PC-3 (cell line): ENCODE data around the gene FRAT2. TPM values are rescaled to one million over a fixed set of nuclear protein-coding genes. Genes with fewer than 3 reads are reported as not detected.

Source experiments
- ATAC-seq: fragments of 200-7000 bp; cut with Tn5 transposase; 2 replicates; pipeline ENCODE4 v1.9.1; 2020; ENCODE audit warnings: mild to moderate bottlenecking, moderate library complexity
- BruUV-seq: library from RNA; stranded (reverse); fragments of 400-500 nt; replicated peaks from 2 replicates; lab custom pipeline; 2021; lab: Mats Ljungman, UMichigan
- CTCF ChIA-PET: fragments of 300-600 bp; sonication (Branson Sonifier 250); formaldehyde crosslinking; loops from one replicate; lab custom pipeline; 2022; ENCODE audit warnings: antibody characterized with exemption; lab: Charles Lee
- POLR2A ChIA-PET: fragments of 300-600 bp; sonication (Branson Sonifier 250); formaldehyde crosslinking; loops from one replicate; lab custom pipeline; 2022; ENCODE audit warnings: antibody characterized with exemption; ENCODE audit not compliant: unreplicated experiment; lab: Charles Lee
- DNase-seq: peaks from one replicate; pipeline ENCODE4 v3.0.0-alpha.2; 2015
- H2AFZ ChIP-seq: fragments of 300-600 bp; sonication (generic); 2 replicates; pipeline ENCODE4 v1.6.0; 2016; ENCODE audit warnings: antibody characterized with exemption, low read length
- H3F3A ChIP-seq: fragments of 300-600 bp; sonication (generic); one replicate; pipeline ENCODE4 v1.6.0; 2017; ENCODE audit warnings: antibody characterized with exemption, low read length, control low read depth, mild to moderate bottlenecking; ENCODE audit not compliant: unreplicated experiment
- H3K27ac ChIP-seq: fragments of 300-600 bp; sonication (generic); 2 replicates; pipeline ENCODE4 v1.5.1; 2016; ENCODE audit warnings: mild to moderate bottlenecking, low read length
- H3K27me3 ChIP-seq: fragments of 300-600 bp; sonication (generic); 2 replicates; pipeline ENCODE4 v1.6.1; 2016; ENCODE audit warnings: low read length, mixed read lengths
- H3K36me3 ChIP-seq: fragments of 300-600 bp; sonication (generic); 2 replicates; pipeline ENCODE4 v1.6.1; 2016; ENCODE audit warnings: low read depth, mixed run types, low read length, mixed read lengths
- H3K4me1 ChIP-seq: fragments of 300-600 bp; sonication (generic); 2 replicates; pipeline ENCODE4 v1.5.1; 2016; ENCODE audit warnings: low read length; ENCODE audit not compliant: insufficient read depth
- H3K4me2 ChIP-seq: fragments of 300-600 bp; sonication (generic); 2 replicates; pipeline ENCODE4 v1.6.0; 2016; ENCODE audit warnings: low read length
- H3K4me3 ChIP-seq: fragments of 300-600 bp; sonication (generic); 2 replicates; pipeline ENCODE4 v1.5.1; 2016; ENCODE audit warnings: mild to moderate bottlenecking, low read length, mixed read lengths
- H3K79me2 ChIP-seq: fragments of 300-600 bp; sonication (generic); 2 replicates; pipeline ENCODE4 v1.6.1; 2017; ENCODE audit warnings: low read length, mixed read lengths
- H3K9ac ChIP-seq: fragments of 300-600 bp; sonication (generic); 2 replicates; pipeline ENCODE4 v1.6.0; 2016; ENCODE audit warnings: mild to moderate bottlenecking, low read length
- H3K9me2 ChIP-seq: fragments of 300-600 bp; sonication (generic); replicated peaks from 2 replicates; pipeline ENCODE4 v1.6.1; 2016; ENCODE audit warnings: mixed run types, low read length, mixed read lengths
- H3K9me3 ChIP-seq: fragments of 300-600 bp; sonication (generic); 2 replicates; pipeline ENCODE4 v1.6.1; 2016; ENCODE audit warnings: low read length, mixed read lengths
- H4K20me1 ChIP-seq: fragments of 300-600 bp; sonication (generic); 2 replicates; pipeline ENCODE4 v1.6.1; 2016; ENCODE audit warnings: low read length, mixed read lengths
- EZH2 ChIP-seq: fragments of 300-600 bp; sonication (generic); IDR thresholded peaks from one replicate; pipeline ENCODE4 v1.6.1; 2017; ENCODE audit warnings: antibody characterized with exemption, mild to moderate bottlenecking, low read length; ENCODE audit not compliant: unreplicated experiment
- EZH2phosphoT487 ChIP-seq: fragments of 300-600 bp; sonication (generic); IDR thresholded peaks from 2 replicates; pipeline ENCODE4 v1.6.1; 2018; ENCODE audit warnings: mild to moderate bottlenecking, antibody characterized with exemption, low read length, borderline replicate concordance
- intact Hi-C: fragments of 100-400 bp; cut with micrococcal nuclease; formaldehyde crosslinking; loops from 2 replicates; pipeline ENCODE4 v1.9.0; 2023
- total RNA-seq: library from RNA; depleted of rRNA; stranded (reverse); fragments of >200 nt; gene quantifications from 2 replicates; pipeline ENCODE4 v1.2.3, GENCODE V29; 2014
- TF ChIP-seq, protein P1 (sequence below): fragments of 300-600 bp; sonication (generic); conservative IDR thresholded peaks from 2 replicates; pipeline ENCODE4 v1.5.1; 2017; ENCODE audit warnings: antibody characterized with exemption, low read depth, mild to moderate bottlenecking, low read length

The FRAT2 gene
- total RNA-seq, 1 experiment from 2014 or later = 19.2 TPM

DNA sequence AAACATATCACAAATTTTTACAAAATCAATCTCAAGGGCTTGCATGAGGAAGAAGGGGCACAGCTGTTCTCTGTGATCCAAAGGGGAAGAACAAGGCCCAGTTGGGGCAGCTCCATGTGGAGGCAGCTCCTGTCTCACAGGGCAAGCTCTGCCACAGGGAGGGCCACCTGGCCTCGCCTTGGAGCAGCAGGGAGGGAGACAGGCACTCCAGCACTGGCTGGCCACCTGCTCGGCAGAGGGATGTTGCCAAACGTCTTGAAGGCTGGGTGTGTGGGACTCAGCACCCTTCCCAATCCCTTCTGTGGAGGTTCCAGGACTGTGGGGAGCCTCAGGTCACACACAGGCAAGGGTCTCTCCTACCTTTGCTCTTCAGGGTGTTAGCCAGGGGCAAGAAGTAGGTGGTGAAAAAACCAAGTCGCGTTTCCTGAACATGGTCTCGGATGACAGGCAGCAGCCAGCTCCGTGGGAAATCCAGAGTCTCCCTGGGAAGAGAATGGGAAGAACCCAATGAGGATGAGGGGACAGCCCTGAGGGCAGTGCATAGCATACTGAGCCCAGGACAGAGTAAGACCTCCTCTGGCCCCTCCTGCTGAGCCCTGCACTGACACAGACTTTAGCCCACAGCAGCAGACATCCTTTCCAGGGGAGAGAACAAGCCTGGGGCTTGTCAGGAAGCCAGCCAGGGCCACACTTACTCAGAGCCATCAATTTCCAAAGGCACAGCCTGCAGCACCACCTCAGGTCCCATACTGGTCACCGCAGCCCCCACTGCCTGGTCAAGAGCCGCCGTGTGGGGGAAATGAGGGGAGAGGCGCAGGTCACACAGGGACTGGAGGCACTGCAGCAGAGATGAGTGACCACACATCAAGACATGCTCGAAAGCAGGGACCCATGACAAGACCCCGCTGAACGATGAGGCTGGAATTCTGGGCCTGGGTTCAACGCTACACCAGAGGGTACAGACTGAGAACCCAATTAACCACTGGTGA lies 44.7 kb upstream of the FRAT2 start:
- no TSS peak for BruUV-seq
- no peaks in the 10 kb centered on the region for H3F3A ChIP-seq
- no peak overlapping the region for H3K27ac ChIP-seq
- H4K20me1 ChIP-seq = no peaks in the 10 kb centered on the region
- H2AFZ ChIP-seq = no peak overlapping the region
- no peak overlapping the region for H3K9ac ChIP-seq
- no peak for TF ChIP-seq EZH2phosphoT487
- no peak for TF ChIP-seq EZH2
- TF ChIP-seq, protein P1, sequence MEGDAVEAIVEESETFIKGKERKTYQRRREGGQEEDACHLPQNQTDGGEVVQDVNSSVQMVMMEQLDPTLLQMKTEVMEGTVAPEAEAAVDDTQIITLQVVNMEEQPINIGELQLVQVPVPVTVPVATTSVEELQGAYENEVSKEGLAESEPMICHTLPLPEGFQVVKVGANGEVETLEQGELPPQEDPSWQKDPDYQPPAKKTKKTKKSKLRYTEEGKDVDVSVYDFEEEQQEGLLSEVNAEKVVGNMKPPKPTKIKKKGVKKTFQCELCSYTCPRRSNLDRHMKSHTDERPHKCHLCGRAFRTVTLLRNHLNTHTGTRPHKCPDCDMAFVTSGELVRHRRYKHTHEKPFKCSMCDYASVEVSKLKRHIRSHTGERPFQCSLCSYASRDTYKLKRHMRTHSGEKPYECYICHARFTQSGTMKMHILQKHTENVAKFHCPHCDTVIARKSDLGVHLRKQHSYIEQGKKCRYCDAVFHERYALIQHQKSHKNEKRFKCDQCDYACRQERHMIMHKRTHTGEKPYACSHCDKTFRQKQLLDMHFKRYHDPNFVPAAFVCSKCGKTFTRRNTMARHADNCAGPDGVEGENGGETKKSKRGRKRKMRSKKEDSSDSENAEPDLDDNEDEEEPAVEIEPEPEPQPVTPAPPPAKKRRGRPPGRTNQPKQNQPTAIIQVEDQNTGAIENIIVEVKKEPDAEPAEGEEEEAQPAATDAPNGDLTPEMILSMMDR = no peak
- no peak for ATAC-seq
- no peak for DNase-seq
- no peaks in the 10 kb centered on the region for H3K79me2 ChIP-seq
- H3K4me3 ChIP-seq = no peak overlapping the region
- no peaks in the 10 kb centered on the region; the same call in 1 of the 2 replicates for H3K36me3 ChIP-seq
- intact Hi-C loops = no loop called here
- H3K27me3 ChIP-seq = no peaks in the 10 kb centered on the region
- H3K9me3 ChIP-seq = no peaks in the 10 kb centered on the region
- POLR2A ChIA-PET = no interaction called here
- H3K4me2 ChIP-seq = no peak overlapping the region
- H3K4me1 ChIP-seq = no peaks in the 10 kb centered on the region
- H3K9me2 ChIP-seq = no peaks in the 10 kb centered on the region
- CTCF ChIA-PET = no interaction called here

DNA sequence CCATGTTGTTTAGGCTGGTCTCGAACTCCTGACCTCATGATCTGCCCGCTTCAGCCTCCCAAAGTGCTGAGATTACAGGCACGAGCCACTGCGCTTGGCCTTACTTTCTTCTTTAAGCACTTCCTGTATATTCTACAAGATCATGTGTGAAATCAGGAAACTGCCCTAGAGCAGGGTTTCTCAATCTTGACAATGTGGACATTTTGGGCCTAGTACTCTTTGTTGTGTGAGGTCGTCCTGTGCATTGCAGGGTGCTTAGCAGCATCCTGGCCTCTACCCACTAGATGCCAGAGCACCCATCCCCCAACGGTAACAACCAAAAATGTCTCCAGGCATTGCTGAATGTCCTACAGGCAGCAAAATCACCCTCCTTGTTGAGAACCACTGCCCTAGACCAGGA lies 41.9 kb upstream of the FRAT2 start:
- TF ChIP-seq EZH2phosphoT487 (no peak), EZH2 (no peak)
- TF ChIP-seq, protein P1 = no peak
- no TSS peak for BruUV-seq
- H3K9ac ChIP-seq = no peak overlapping the region
- intact Hi-C loops = no loop called here
- no peaks in the 10 kb centered on the region; the same call in 1 of the 2 replicates for H3K36me3 ChIP-seq
- CTCF ChIA-PET = no interaction called here
- H3K9me3 ChIP-seq = no peaks in the 10 kb centered on the region
- no peak overlapping the region for H3K4me3 ChIP-seq
- no peaks in the 10 kb centered on the region for H3F3A ChIP-seq
- DNase-seq (no peak), ATAC-seq (no peak)
- no peaks in the 10 kb centered on the region for H3K4me1 ChIP-seq
- H3K4me2 ChIP-seq = no peak overlapping the region
- no peaks in the 10 kb centered on the region for H4K20me1 ChIP-seq
- H2AFZ ChIP-seq = no peak overlapping the region
- POLR2A ChIA-PET = no interaction called here
- no peaks in the 10 kb centered on the region for H3K27me3 ChIP-seq
- no peaks in the 10 kb centered on the region for H3K9me2 ChIP-seq
- no peaks in the 10 kb centered on the region for H3K79me2 ChIP-seq
- no peak overlapping the region for H3K27ac ChIP-seq

DNA sequence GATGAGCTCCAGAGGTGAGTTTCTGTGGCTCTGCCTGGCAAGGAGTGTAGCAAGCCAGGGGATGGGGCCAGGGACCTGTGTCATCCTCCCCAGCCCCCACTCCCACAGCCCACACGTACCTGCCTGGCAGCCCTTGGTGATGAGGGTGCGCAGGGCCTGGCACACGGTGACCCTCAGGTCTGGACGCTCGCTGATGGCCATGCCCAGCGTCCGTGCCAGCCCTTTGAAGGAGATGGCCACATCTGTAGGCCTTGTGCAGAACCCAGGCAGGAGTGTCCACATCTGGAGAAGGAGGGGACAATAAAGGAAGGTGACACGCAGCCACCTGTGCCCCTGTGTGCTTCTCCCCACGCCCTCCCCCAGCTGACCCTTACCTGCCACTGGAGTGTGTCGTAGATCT lies 38.9 kb upstream of the FRAT2 start:
- Histone ChIP-seq H3K9me2 (no peaks in the 10 kb centered on the region), H3K27me3 (no peaks in the 10 kb centered on the region), H2AFZ (no peak overlapping the region), H3K9me3 (no peaks in the 10 kb centered on the region), H3F3A (no peaks in the 10 kb centered on the region), H3K4me3 (no peak overlapping the region), H4K20me1 (no peaks in the 10 kb centered on the region), H3K27ac (no peak overlapping the region), H3K36me3 (no peaks in the 10 kb centered on the region; the same call in 1 of the 2 replicates), H3K79me2 (no peaks in the 10 kb centered on the region), H3K4me2 (no peak overlapping the region), H3K9ac (no peak overlapping the region), H3K4me1 (no peaks in the 10 kb centered on the region)
- BruUV-seq = no TSS peak
- DNase-seq (no peak), ATAC-seq (no peak)
- ChIA-PET POLR2A (interaction anchor here (0.5 kb wide), 1 partner anchor 95 kb away, joined by 4 read pairs; no protein-coding TSS in a partner anchor), CTCF (no interaction called here)
- no peak for TF ChIP-seq EZH2
- TF ChIP-seq EZH2phosphoT487 = no peak
- TF ChIP-seq, protein P1 = no peak
- intact Hi-C loops = no loop called here
